Fibroblast of skin of right biceps (primary cell): ENCODE data around the gene YIPF7.

Source experiments
- DNase-seq: peaks from one replicate; pipeline ENCODE4 v3.0.0-alpha.2; 2013

The YIPF7 gene

GRCh38 chr4:44616621-44617020, 34.8 kb downstream of the YIPF7 start:
- DNase-seq: no peak

- no peak for DNase-seq
Observed at GRCh38 chr4:44583393-44583792, 68.0 kb downstream of the YIPF7 start.

GRCh38 chr4:44580231-44580630, 71.2 kb downstream of the YIPF7 start:
- no peak for DNase-seq

GRCh38 chr4:44578954-44579353, 72.5 kb downstream of the YIPF7 start:
- DNase-seq: no peak
